Stimulated activated CD8-positive, alpha-beta memory T cell treated with anti-CD3 and anti-CD28 coated beads, Interleukin-7, amount 100 ng/mL, for 4 hours (primary cell): Measurements from ENCODE around the gene BAZ1A.

ENCODE experiments used
- DNase-seq, 2 donors: peaks; one replicate each; pipeline ENCODE4 v3.0.0-alpha.2; 2020; ENCODE audit warnings: low read depth in 2 of 2

The BAZ1A gene, protein sequence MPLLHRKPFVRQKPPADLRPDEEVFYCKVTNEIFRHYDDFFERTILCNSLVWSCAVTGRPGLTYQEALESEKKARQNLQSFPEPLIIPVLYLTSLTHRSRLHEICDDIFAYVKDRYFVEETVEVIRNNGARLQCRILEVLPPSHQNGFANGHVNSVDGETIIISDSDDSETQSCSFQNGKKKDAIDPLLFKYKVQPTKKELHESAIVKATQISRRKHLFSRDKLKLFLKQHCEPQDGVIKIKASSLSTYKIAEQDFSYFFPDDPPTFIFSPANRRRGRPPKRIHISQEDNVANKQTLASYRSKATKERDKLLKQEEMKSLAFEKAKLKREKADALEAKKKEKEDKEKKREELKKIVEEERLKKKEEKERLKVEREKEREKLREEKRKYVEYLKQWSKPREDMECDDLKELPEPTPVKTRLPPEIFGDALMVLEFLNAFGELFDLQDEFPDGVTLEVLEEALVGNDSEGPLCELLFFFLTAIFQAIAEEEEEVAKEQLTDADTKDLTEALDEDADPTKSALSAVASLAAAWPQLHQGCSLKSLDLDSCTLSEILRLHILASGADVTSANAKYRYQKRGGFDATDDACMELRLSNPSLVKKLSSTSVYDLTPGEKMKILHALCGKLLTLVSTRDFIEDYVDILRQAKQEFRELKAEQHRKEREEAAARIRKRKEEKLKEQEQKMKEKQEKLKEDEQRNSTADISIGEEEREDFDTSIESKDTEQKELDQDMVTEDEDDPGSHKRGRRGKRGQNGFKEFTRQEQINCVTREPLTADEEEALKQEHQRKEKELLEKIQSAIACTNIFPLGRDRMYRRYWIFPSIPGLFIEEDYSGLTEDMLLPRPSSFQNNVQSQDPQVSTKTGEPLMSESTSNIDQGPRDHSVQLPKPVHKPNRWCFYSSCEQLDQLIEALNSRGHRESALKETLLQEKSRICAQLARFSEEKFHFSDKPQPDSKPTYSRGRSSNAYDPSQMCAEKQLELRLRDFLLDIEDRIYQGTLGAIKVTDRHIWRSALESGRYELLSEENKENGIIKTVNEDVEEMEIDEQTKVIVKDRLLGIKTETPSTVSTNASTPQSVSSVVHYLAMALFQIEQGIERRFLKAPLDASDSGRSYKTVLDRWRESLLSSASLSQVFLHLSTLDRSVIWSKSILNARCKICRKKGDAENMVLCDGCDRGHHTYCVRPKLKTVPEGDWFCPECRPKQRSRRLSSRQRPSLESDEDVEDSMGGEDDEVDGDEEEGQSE (N-terminal part only)

DNA sequence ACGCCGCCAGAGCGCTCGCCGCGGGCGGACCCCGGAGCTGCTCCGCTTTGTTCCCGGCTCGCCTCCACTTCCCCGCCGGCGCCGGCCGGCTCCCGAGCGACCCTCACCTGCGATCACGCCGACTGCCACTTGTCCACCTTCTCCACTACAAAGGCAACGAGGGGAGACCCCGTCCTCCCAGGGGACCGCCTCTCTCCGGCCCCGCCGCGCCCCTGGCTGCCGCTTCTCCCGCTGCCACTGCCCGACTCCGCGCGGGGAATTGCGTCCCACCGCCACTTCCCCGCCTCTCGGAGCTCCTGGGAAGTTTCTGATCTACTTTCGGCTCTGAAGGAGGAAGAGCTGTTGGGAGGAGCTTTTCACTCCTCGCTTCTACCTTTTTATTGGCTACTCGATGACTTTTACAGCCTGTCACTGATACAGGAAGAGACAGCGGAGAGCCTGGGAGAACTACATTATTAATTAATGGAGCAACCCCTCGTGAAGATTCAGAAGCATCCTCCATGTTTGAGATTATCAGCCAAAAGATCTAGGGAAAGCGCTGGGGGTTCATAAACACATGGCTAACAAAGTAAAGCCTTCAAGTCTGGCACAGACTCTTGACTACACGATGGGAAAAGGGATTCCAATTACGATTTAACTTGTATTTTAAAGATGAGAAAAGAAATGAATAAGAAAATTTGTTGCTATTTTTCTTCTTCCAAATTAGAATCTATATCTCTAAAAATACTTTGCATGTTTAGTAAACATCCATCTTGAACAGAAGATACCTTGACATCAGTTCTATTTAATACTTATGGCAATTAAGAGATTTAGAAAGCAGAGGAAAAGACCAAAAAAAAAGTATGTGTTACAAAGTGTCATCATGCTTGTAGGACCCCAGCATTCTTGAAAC is at the start of gene BAZ1A:
Gene BAZ1A, minus strand, starts transcription at position 330 of the 892 bp plus-strand sequence. CDS start 756 bp downstream, outside the sequence.
- peak; percentile 8 to 19 for DNase-seq

- DNase-seq: no peak
Measured at GRCh38 chr14:34920339-34920738, 45.2 kb upstream of the BAZ1A start.

- no peak for DNase-seq
Measured at GRCh38 chr14:34913619-34914018, 38.5 kb upstream of the BAZ1A start.

DNA sequence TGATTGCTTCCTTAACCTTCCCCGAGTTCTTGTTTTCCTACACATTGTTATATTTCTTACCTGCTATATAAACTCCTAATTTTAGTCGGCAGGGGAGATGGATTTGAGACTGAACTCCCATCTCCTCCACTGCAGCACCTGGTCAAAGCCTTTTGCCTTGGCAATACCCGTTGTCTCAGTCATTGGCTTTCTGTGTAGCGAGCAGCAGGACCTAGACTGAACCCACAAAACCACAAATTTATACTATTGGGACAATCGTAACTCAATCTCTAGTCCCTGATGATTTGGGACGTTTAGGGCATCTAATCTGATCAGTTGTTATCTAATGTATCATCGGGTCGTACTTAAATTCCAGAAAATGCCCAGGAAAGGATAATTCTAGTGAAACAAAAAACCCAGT is 37.8 kb upstream of the BAZ1A start:
- no peak for DNase-seq

- no peak for DNase-seq
Measured at GRCh38 chr14:34912182-34912581, 37.0 kb upstream of the BAZ1A start.

DNA sequence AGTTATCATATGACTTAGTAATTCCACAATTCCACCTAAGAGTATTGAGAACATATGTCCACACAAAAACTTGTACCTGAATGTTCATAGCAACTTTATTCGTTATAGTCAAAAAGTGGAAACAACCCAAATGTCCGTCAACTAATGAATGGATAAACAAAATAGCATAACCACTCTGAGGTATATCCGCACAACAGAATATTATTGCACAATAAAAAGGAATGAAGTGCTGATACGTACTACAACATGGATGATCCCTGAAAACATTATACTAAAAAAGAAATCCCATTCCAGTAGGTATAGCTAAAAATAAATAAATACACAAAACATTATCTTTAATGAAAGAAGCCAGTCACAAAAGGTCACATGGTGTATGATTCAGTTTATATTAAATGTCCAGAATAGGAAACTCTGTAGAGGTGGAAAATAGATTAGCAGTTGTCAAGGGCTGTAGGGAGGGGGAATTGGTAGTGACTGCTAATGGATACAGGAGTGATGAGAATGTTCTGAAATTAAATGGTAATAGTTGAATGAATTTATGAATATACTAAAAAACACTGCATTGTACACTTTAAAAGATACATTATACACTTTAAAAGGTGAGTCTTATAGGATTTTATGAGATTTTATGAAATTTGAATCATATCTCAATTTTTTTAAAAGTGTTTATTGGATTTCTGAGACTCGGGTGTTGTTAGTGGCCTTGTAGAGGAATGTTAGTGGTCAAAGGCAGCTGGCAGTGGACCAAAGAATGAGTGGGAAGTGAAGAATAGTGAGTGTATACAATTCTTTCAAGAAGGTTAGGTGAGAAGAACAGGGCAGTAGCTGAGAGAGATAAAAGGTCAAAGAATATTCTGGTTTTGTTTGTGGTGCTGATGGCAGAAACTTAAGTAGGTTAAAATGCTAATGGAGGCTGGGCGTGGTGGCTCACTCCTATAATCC is 36.3 kb upstream of the BAZ1A start:
- DNase-seq: no peak

DNA sequence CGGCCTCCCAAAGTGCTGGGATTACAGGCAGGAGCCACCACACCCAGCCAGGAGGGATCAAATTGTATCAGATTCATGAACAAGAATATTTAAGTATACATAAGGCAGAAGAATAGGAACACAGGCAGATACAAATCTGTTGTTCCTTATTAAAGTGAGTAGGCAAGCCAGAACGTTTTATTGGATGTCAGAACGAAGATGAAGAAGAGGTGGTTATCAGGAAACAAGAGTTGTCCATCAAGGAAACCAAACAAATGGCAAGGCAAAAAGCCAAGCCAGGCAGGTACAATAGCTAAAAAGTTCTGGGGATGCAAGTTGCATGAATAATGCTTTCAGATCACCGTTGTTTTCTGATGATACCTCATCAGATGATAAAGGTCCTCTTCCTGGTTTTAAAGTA is 31.1 kb upstream of the BAZ1A start:
- no peak for DNase-seq

DNA sequence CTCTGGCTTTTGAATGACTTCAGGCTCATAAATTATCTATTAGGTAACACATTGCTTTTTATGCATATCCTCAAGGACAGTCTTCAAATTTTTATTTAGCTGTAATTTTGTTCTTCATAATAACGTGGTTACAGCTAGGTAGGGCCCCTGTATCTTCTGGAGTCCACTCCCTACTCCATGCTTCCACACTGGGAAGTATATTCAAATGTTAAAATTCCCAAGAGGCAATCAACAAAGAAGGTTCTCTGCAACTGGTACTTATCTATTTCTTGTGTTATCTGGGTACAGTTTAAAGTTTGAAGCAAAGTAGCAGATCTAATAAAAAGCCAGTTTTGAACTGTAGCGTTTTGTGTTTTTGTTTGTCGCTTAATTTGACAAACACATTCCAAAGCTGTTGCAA is 20.1 kb upstream of the BAZ1A start:
- no peak for DNase-seq

DNA sequence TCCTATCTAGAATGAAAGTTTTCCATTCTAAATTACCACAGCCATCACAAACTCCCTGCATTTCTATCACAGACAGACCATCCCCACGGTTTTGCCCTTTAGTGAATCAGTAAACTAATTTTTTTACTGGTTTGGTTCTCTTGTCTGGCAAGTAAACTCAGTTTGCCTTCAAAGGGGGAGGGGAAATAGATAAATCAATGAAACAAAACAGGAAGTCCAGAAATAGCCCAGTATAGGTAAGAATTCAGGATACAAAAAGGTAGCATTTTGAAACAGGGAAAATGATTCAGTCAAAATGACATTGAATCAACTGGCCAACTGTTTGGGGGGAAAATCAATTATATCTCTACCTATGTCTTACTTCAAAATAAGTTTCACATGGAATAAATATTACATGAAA is 15.8 kb upstream of the BAZ1A start:
- DNase-seq: no peak

- no peak for DNase-seq
Measured at GRCh38 chr14:34888186-34888585, 13.0 kb upstream of the BAZ1A start.

GRCh38 chr14:34883954-34884353 is 8.8 kb upstream of the BAZ1A start:
- no peak for DNase-seq

DNA sequence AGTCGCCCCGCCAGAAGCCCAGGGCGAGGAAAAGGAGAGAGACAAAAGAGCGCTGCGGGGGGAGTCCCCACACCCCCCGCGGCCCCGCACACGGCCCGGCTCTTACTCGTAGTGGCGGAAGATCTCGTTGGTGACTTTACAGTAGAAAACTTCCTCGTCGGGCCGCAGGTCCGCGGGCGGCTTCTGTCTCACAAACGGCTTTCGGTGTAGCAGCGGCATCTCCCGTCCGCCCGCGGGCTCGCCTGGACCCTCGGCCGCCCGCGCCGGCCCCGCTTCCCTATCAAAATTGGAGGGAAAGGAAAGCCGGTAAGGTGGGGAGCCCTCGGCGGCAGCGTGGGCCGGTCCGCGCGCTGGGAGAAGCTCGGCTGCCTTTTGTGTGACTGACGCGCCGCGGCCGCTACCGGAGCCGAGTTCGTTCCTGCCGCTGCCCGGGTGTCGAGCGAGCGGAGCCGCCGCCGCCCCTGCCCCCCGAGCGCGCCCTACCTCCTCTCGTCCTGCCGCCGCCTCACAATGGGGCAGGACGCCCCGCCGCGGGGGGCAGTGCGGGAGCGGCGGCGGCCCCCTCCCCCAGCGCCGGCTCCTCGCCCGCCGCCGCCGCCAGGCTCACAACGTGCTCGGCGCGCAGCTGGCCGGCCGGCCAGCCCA is 652 bp downstream of the BAZ1A start:
- DNase-seq: peak; percentile 12 to 32

- peak; percentile 80 to 84 for DNase-seq
Measured at GRCh38 chr14:34873589-34874385, 1.4 kb downstream of the BAZ1A start.

- no peak for DNase-seq
Measured at GRCh38 chr14:34872822-34873588, 2.2 kb downstream of the BAZ1A start.

- DNase-seq: no peak
Measured at GRCh38 chr14:34867199-34867598, 8.0 kb downstream of the BAZ1A start.

- DNase-seq: no peak
Measured at GRCh38 chr14:34865889-34866574, 9.1 kb downstream of the BAZ1A start.

DNA sequence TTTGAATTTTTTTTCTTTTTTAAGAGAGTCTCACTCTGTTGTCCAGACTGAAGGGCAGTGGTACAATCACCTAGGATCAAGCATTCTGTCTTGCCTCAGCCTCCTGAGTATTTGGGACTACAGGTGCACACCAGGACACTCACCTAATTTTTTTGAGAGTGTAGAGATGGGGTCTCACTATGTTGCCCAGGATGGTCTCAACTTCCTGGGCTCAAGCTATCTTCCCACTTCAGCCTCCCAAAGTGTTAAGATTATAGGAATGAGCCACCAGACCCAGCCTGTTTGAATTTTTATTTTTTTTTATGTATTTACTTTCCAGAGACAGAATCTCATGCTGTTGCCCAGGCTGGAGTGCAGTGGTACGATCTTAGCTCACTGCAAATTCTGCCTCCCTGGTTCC is 11.3 kb downstream of the BAZ1A start:
- no peak for DNase-seq
